ENCODE measurements around the gene TCTN3. TPM values are rescaled to one million over a fixed set of nuclear protein-coding genes. Genes with fewer than 3 reads are reported as not detected.

TCTN3 gene
- total and polyA plus RNA-seq, 2 of the 4 experiments (the other 2 are of a cell fraction), result 26.9 to 35.1 TPM

GRCh38 chr10:95742485-95742884 lies 48.8 kb upstream of the TCTN3 start:
- Histone ChIP-seq H3K9ac (ENCODE audit: low read depth, low read length) (no peak overlapping the region), H3K4ac (ENCODE audit: low read depth, low read length) (no peak overlapping the region), H2AK9ac (replicated peaks; ENCODE audit: low read depth, low read length, poor library complexity) (no peak overlapping the region), H4K5ac (ENCODE audit: low read depth, low read length) (no peak overlapping the region), H2AFZ (replicated peaks; ENCODE audit: low read length, poor library complexity) (no peak overlapping the region), H3K14ac (replicated peaks; ENCODE audit: low read depth, low read length) (no peak overlapping the region), H2BK5ac (ENCODE audit: low read depth, low read length, poor library complexity, severe bottlenecking) (no peak overlapping the region), H3K56ac (ENCODE audit: extremely low read depth, insufficient read depth, low read length) (no peak overlapping the region), H3K4me3 (ENCODE audit: insufficient read depth, low read depth, low read length) (no peak overlapping the region), H3K9me3 (ENCODE audit: control insufficient read depth, insufficient read depth, low read length) (no peaks in the 10 kb centered on the region), H3K27me3 (ENCODE audit: control insufficient read depth, insufficient read depth, low read length) (no peaks in the 10 kb centered on the region), H3K9me1 (ENCODE audit: insufficient read depth, low read length) (no peaks in the 10 kb centered on the region), H3K23ac (ENCODE audit: low read depth, low read length) (no peak overlapping the region), H2BK15ac (ENCODE audit: low read depth, low read length) (no peak overlapping the region), H3K27ac (ENCODE audit: insufficient read depth, low read length) (no peak overlapping the region), H2BK120ac (ENCODE audit: low read depth, low read length) (no peak overlapping the region), H4K20me1 (ENCODE audit: insufficient read depth, low read length) (no peaks in the 10 kb centered on the region), H3K4me1 (ENCODE audit: control insufficient read depth, insufficient read depth, low read length) (peaks cover 2% of the 10 kb centered on the region), H2BK20ac (ENCODE audit: low read depth, low read length) (no peak overlapping the region), H3K4me2 (ENCODE audit: low read depth, low read length) (no peak overlapping the region), H2AK5ac (ENCODE audit: low read depth, low read length) (no peak overlapping the region), H4K91ac (ENCODE audit: insufficient read depth, low read depth, low read length) (no peak overlapping the region), H3K18ac (ENCODE audit: low read depth, low read length) (no peak overlapping the region), H4K8ac (ENCODE audit: low read depth in 2 of 2, low read length in 2 of 2) (no peak overlapping the region), H3K79me1 (ENCODE audit: low read depth in 1 of 2, low read length in 2 of 2) (no peaks in the 10 kb centered on the region), H3K36me3 (ENCODE audit: control insufficient read depth, insufficient read depth, low read length) (no peaks in the 10 kb centered on the region)
- dilution Hi-C loops (cut with HindIII; ENCODE audit: low sequenced_read_pairs, unreplicated experiment), result no loop called here
- WGBS, 2 experiments (ENCODE audit: extremely low coverage in 2 of 2, insufficient read length in 1 of 2), result 0% methylated on average over 1 of the region's 3 CpGs; no CpG with 5 or more reads in 1 of the 2 experiments
- in situ Hi-C loops (cut with MboI; ENCODE audit: low sequenced_read_pairs), result no loop called here
- POLR2A ChIA-PET (ENCODE audit: unreplicated experiment), result no interaction called here
- CTCF ChIA-PET, result interaction anchor here (3.1 kb wide), 1 partner anchor 49 kb away, joined by 8 read pairs; the partner anchor contains the start of gene TCTN3
- ATAC-seq (ENCODE audit: low read depth), result no peak
- intact Hi-C loops (cut with micrococcal nuclease), result no loop called here
- peak; percentile 5 for DNase-seq
- no peak for TF ChIP-seq FOS (IDR thresholded peaks at IDR 0.05; ENCODE audit: low read depth, low read length)
- TF ChIP-seq CTCF (conservative IDR thresholded peaks at IDR 0.05; ENCODE audit: low read depth, low read length), result no peak
- TF ChIP-seq CEBPB (IDR thresholded peaks at IDR 0.05; ENCODE audit: low read depth, low read length), result no peak
- no peak for TF ChIP-seq BHLHE40 (IDR thresholded peaks at IDR 0.05; ENCODE audit: low read depth, low read length)
- TF ChIP-seq MAZ (IDR thresholded peaks at IDR 0.05; ENCODE audit: borderline replicate concordance, low read depth, low read length), result no peak
- TF ChIP-seq ELK1 (IDR thresholded peaks at IDR 0.05; ENCODE audit: borderline replicate concordance, low read depth, low read length), result no peak
- TF ChIP-seq CHD1 (IDR thresholded peaks at IDR 0.05; ENCODE audit: low read depth, low read length), result no peak
- no peak for TF ChIP-seq RCOR1 (IDR thresholded peaks at IDR 0.05; ENCODE audit: insufficient replicate concordance, low read length)
- TF ChIP-seq RFX5 (IDR thresholded peaks at IDR 0.05; ENCODE audit: low read depth, low read length), result no peak
- no peak for TF ChIP-seq POLR2A (IDR thresholded peaks at IDR 0.05; ENCODE audit: low read depth, low read length)
- no peak for TF ChIP-seq NFE2L2 (IDR thresholded peaks at IDR 0.05; ENCODE audit: low read depth, low read length)
- TF ChIP-seq SMC3 (IDR thresholded peaks at IDR 0.05; ENCODE audit: low read depth, low read length), result no peak
- no peak for TF ChIP-seq MXI1 (IDR thresholded peaks at IDR 0.05; ENCODE audit: borderline replicate concordance, low read depth, low read length)
- no peak for TF ChIP-seq RAD21 (IDR thresholded peaks at IDR 0.05; ENCODE audit: low read length)
- BruUV-seq (replicated peaks), result no TSS peak
